SK-N-SH (cell line): Measurements from ENCODE around the gene PRR15. TPM values are rescaled to one million over a fixed set of nuclear protein-coding genes. Genes with fewer than 3 reads are reported as not detected.
A peak's percentile ranks its signal among the peaks of the same experiment; 100 is the strongest.

Experiments used
- CTCF ChIA-PET: fragments of 300-600, 350-600 bp; formaldehyde crosslinking; extraction: SDS; loops from one replicate; lab custom pipeline; 2021; lab: Yijun Ruan, JAX
- POLR2A ChIA-PET: fragments of 350-600 bp; sonication (Branson Sonifier 250); formaldehyde crosslinking; extraction: SDS; loops from one replicate; lab custom pipeline; 2020; ENCODE audit warnings: antibody characterized with exemption, inconsistent platforms; lab: Yijun Ruan, JAX
- DNase-seq: peaks from one replicate; pipeline ENCODE4 v3.0.0; 2012
- H2AFZ ChIP-seq: fragments of 200-600 bp; sonication (generic); 2 replicates; pipeline ENCODE4 v1.8.1; 2016; ENCODE audit warnings: antibody characterized with exemption, mild to moderate bottlenecking, low read depth
- H3F3A ChIP-seq: fragments of 200-600 bp; sonication (generic); replicated peaks from 2 replicates; pipeline ENCODE3; 2016; ENCODE audit warnings: antibody characterized with exemption, mild to moderate bottlenecking; ENCODE audit not compliant: insufficient read depth
- H3K27ac ChIP-seq, 2 experiments: fragments of 200-500 bp in 1 of 2; fragments of 200-600 bp in 1 of 2; sonication (Bioruptor generic) in 1 of 2; sonication (generic), shearing (Covaris generic) in 1 of 2; 2 replicates each; pipeline versions ENCODE4 v1.5.1 to v1.6.1; 2014 to 2016; ENCODE audit warnings: low read depth in 2 of 2, inconsistent platforms in 1 of 2, low read length in 1 of 2, mild to moderate bottlenecking in 1 of 2, mixed read lengths in 1 of 2
- H3K27me3 ChIP-seq: fragments of 200-600 bp; sonication (generic), shearing (Covaris generic); 2 replicates; pipeline ENCODE4 v1.6.1; 2016; ENCODE audit warnings: mixed run types; ENCODE audit not compliant: insufficient read depth
- H3K36me3 ChIP-seq, 2 experiments: fragments of 200-500 bp in 1 of 2; fragments of 200-600 bp in 1 of 2; sonication (Bioruptor generic) in 1 of 2; sonication (generic) in 1 of 2; replicated peaks in 1 of 2; 2 replicates each; pipeline versions ENCODE3 to v1.5.1; 2014 to 2016; ENCODE audit warnings: low read length in 1 of 2, mild to moderate bottlenecking in 1 of 2; ENCODE audit not compliant: insufficient read depth in 2 of 2, control insufficient read depth in 1 of 2
- H3K4me1 ChIP-seq, 2 experiments: fragments of 200-500 bp in 1 of 2; fragments of 200-600 bp in 1 of 2; sonication (Bioruptor generic) in 1 of 2; sonication (generic), shearing (Covaris generic) in 1 of 2; 2 replicates each; pipeline versions ENCODE4 v1.5.1 to v1.6.1; 2014 to 2016; ENCODE audit warnings: low read depth in 1 of 2, low read length in 1 of 2, mixed run types in 1 of 2; ENCODE audit not compliant: insufficient read depth in 2 of 2, control insufficient read depth in 1 of 2
- H3K4me2 ChIP-seq: fragments of 200-600 bp; sonication (generic), shearing (Covaris generic); 2 replicates; pipeline ENCODE4 v1.6.1; 2017; ENCODE audit warnings: mixed run types
- H3K4me3 ChIP-seq, 2 experiments: fragments of 200-500 bp in 1 of 2; fragments of 200-600 bp in 1 of 2; sonication (Bioruptor generic) in 1 of 2; sonication (generic), shearing (Covaris generic) in 1 of 2; 2 replicates each; pipeline versions ENCODE4 v1.5.1 to v1.8.1; 2014 to 2016; ENCODE audit warnings: low read depth in 2 of 2, inconsistent platforms in 1 of 2, low read length in 1 of 2, mild to moderate bottlenecking in 1 of 2, mixed read lengths in 1 of 2, moderate library complexity in 1 of 2
- H3K79me2 ChIP-seq: fragments of 200-600 bp; sonication (generic); 2 replicates; pipeline ENCODE4 v1.8.1; 2017; ENCODE audit warnings: mild to moderate bottlenecking; ENCODE audit not compliant: insufficient read depth
- H3K9ac ChIP-seq: fragments of 200-600 bp; sonication (generic); 2 replicates; pipeline ENCODE4 v1.6.1; 2017; ENCODE audit warnings: mixed run types
- H3K9me2 ChIP-seq: fragments of 200-600 bp; sonication (generic); 2 replicates; pipeline ENCODE4 v1.6.1; 2017; ENCODE audit warnings: mixed run types
- H3K9me3 ChIP-seq: fragments of 200-600 bp; sonication (generic); 2 replicates; pipeline ENCODE4 v1.6.1; 2017; ENCODE audit warnings: mixed run types, mild to moderate bottlenecking, moderate library complexity
- H4K20me1 ChIP-seq: fragments of 200-600 bp; sonication (generic); 2 replicates; pipeline ENCODE4 v1.6.1; 2017; ENCODE audit warnings: mild to moderate bottlenecking, mixed run types; ENCODE audit not compliant: insufficient read depth
- CHD2 ChIP-seq: fragments of 150-350 bp; IDR thresholded peaks from 2 replicates; pipeline ENCODE4 v1.6.1; 2018; ENCODE audit warnings: low read length; ENCODE audit not compliant: partially characterized antibody
- CTCF ChIP-seq: fragments of 200-600 bp; sonication (generic); IDR thresholded peaks from 2 replicates; pipeline ENCODE4 v1.6.1; 2017; ENCODE audit warnings: antibody characterized with exemption, mild to moderate bottlenecking, moderate library complexity
- ELF1 ChIP-seq: IDR thresholded peaks from 2 replicates; pipeline ENCODE4 v1.4.0; 2012
- EP300 ChIP-seq, 2 experiments: IDR thresholded peaks; 2 replicates each; pipeline versions ENCODE4 v1.4.0 to v1.6.1; 2012; ENCODE audit warnings: borderline replicate concordance in 1 of 2, low read depth in 1 of 2, low read length in 1 of 2
- FOSL2 ChIP-seq: IDR thresholded peaks from 2 replicates; pipeline ENCODE4 v1.4.0; 2012; ENCODE audit warnings: low read depth, mild to moderate bottlenecking, moderate library complexity, borderline replicate concordance
- MEF2A ChIP-seq: IDR thresholded peaks from 2 replicates; pipeline ENCODE4 v1.4.0; 2012; ENCODE audit warnings: low read depth, borderline replicate concordance
- MXI1 ChIP-seq: IDR thresholded peaks from 2 replicates; pipeline ENCODE4 v1.6.1; 2012; ENCODE audit warnings: mild to moderate bottlenecking, low read depth, low read length, improper control_type of control experiment
- NRF1 ChIP-seq: IDR thresholded peaks from 2 replicates; pipeline ENCODE4 v1.6.1; 2012; ENCODE audit warnings: low read depth, mild to moderate bottlenecking, low read length
- POLR2AphosphoS5 ChIP-seq: IDR thresholded peaks from 2 replicates; pipeline ENCODE4 v1.6.1; 2012; ENCODE audit warnings: low read depth, low read length
- RCOR1 ChIP-seq: fragments of 150-350 bp; IDR thresholded peaks from 2 replicates; pipeline ENCODE4 v1.6.1; 2017; ENCODE audit warnings: antibody characterized with exemption, low read length
- RXRA ChIP-seq: IDR thresholded peaks from 2 replicates; pipeline ENCODE4 v1.4.0; 2012; ENCODE audit warnings: low read depth, mild to moderate bottlenecking, borderline replicate concordance
- SMC3 ChIP-seq: IDR thresholded peaks from 2 replicates; pipeline ENCODE4 v1.6.1; 2012; ENCODE audit warnings: low read depth, low read length, improper control_type of control experiment
- TCF12 ChIP-seq: IDR thresholded peaks from 2 replicates; pipeline ENCODE4 v1.4.0; 2012
- YY1 ChIP-seq: IDR thresholded peaks from 2 replicates; pipeline ENCODE4 v1.4.0; 2012; ENCODE audit warnings: low read depth, mild to moderate bottlenecking
- WGBS: methylation state at CpG from one replicate; pipeline ENCODE4 v1.1.6; 2017; ENCODE audit warnings: low lambda C conversion rate; 5-methylcytosine and 5-hydroxymethylcytosine counted together
- polyA plus RNA-seq, 3 experiments: library from polyadenylated mRNA; depleted of rRNA; stranded (reverse); fragments of >200 nt; gene quantifications; 2 replicates each; pipeline ENCODE4 v1.2.3, GENCODE V29; 2012
- TF ChIP-seq, protein P1 (sequence below): IDR thresholded peaks from 2 replicates; pipeline ENCODE4 v1.4.0; 2012; ENCODE audit warnings: low read depth
- TF ChIP-seq, protein P2 (sequence below): IDR thresholded peaks from 2 replicates; pipeline ENCODE4 v1.4.0; 2012; ENCODE audit warnings: low read depth, borderline replicate concordance
- TF ChIP-seq, protein P3 (sequence below): IDR thresholded peaks from 2 replicates; pipeline ENCODE4; 2012

The PRR15 gene, protein sequence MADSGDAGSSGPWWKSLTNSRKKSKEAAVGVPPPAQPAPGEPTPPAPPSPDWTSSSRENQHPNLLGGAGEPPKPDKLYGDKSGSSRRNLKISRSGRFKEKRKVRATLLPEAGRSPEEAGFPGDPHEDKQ
- 0.36 and 0.49 TPM in 2 replicates for polyA plus RNA-seq (2012; rRNA removed)
- 0.39 and 0.60 TPM in 2 replicates for polyA plus RNA-seq (2012; cell fraction: cytosol; rRNA removed)
- polyA plus RNA-seq (2012; cell fraction: nucleus; rRNA removed), result 0.41 and 0.58 TPM in 2 replicates

- Histone ChIP-seq H3K9me3 (no peaks in the 10 kb centered on the region), H3K79me2 (no peaks in the 10 kb centered on the region), H3K4me1 (peaks cover 0 to 38% of the 10 kb centered on the region in 2 experiments; a peak in 1 of 4 replicates), H2AFZ (peak within 1 kb of the TSS; percentile 84), H3K9me2 (no peaks in the 10 kb centered on the region), H3F3A (no peaks in the 10 kb centered on the region), H3K9ac (no peak within 1 kb of the TSS), H3K27me3 (peaks cover 32% of the 10 kb centered on the region), H3K36me3 (no peaks in the 10 kb centered on the region), H3K4me3 (peak within 1 kb of the TSS; percentile 62 to 70), H3K27ac (peak within 1 kb of the TSS in 1 of 2 experiments; percentile 74; a peak in 2 of 4 replicates), H4K20me1 (no peaks in the 10 kb centered on the region), H3K4me2 (peak within 1 kb of the TSS; percentile 92)
- TF ChIP-seq CTCF (peak; percentile 8; the same call in 1 of the 2 replicates), FOSL2 (no peak), EP300 (IDR thresholded peaks at IDR 0.05; ENCODE audit: borderline replicate concordance in 1 of 2, low read depth in 1 of 2, low read length in 1 of 2) (no peak), POLR2AphosphoS5 (no peak), YY1 (no peak), NRF1 (0 out of 2 replicates have a peak, but pooled peaks have one; percentile 10)
- TF ChIP-seq, protein P1, sequence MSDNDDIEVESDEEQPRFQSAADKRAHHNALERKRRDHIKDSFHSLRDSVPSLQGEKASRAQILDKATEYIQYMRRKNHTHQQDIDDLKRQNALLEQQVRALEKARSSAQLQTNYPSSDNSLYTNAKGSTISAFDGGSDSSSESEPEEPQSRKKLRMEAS, result no peak
- DNase-seq, result peak; percentile 80
- WGBS, result 11% methylated on average over 40 of the region's 72 CpGs
- POLR2A ChIA-PET, result no interaction called here
- CTCF ChIA-PET, result interaction anchor here (1.0 to 1.3 kb wide), 3 partner anchors 10 to 25 kb away, joined by 3 read pairs; no protein-coding TSS in a partner anchor
Observed at GRCh38 chr7:29563590-29564495, at the start of gene PRR15. Gene PRR15, plus strand, starts transcription at chr7:29563835. Its CDS starts 2,495 bp downstream, at chr7:29566330.

GRCh38 chr7:29516491-29516890, 47.1 kb upstream of the PRR15 start:
- Histone ChIP-seq H2AFZ (no peak overlapping the region), H3K4me3 (no peak overlapping the region), H3K9me3 (no peaks in the 10 kb centered on the region), H3F3A (no peaks in the 10 kb centered on the region), H3K4me1 (no peaks in the 10 kb centered on the region), H3K4me2 (no peak overlapping the region), H3K79me2 (no peaks in the 10 kb centered on the region), H3K36me3 (no peaks in the 10 kb centered on the region), H3K9ac (no peak overlapping the region), H4K20me1 (no peaks in the 10 kb centered on the region), H3K27ac (no peak overlapping the region), H3K27me3 (no peaks in the 10 kb centered on the region), H3K9me2 (no peaks in the 10 kb centered on the region)
- no peak for DNase-seq
- CTCF ChIA-PET, result interaction anchor here (0.7 to 1.1 kb wide), 3 partner anchors 10 to 72 kb away, joined by 3 read pairs; no protein-coding TSS in a partner anchor
- WGBS, result 87% methylated on average over 2 of the region's 2 CpGs
- POLR2A ChIA-PET, result no interaction called here
- TF ChIP-seq NRF1, result no peak
- no peak for TF ChIP-seq SMC3
- no peak for TF ChIP-seq RXRA
- TF ChIP-seq FOSL2, result no peak
- TF ChIP-seq TCF12, result no peak
- no peak for TF ChIP-seq CTCF
- TF ChIP-seq, protein P2, sequence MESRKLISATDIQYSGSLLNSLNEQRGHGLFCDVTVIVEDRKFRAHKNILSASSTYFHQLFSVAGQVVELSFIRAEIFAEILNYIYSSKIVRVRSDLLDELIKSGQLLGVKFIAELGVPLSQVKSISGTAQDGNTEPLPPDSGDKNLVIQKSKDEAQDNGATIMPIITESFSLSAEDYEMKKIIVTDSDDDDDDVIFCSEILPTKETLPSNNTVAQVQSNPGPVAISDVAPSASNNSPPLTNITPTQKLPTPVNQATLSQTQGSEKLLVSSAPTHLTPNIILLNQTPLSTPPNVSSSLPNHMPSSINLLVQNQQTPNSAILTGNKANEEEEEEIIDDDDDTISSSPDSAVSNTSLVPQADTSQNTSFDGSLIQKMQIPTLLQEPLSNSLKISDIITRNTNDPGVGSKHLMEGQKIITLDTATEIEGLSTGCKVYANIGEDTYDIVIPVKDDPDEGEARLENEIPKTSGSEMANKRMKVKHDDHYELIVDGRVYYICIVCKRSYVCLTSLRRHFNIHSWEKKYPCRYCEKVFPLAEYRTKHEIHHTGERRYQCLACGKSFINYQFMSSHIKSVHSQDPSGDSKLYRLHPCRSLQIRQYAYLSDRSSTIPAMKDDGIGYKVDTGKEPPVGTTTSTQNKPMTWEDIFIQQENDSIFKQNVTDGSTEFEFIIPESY, result no peak
- no peak for TF ChIP-seq EP300 (IDR thresholded peaks at IDR 0.05; ENCODE audit: borderline replicate concordance in 1 of 2, low read depth in 1 of 2, low read length in 1 of 2)
- TF ChIP-seq, protein P3, sequence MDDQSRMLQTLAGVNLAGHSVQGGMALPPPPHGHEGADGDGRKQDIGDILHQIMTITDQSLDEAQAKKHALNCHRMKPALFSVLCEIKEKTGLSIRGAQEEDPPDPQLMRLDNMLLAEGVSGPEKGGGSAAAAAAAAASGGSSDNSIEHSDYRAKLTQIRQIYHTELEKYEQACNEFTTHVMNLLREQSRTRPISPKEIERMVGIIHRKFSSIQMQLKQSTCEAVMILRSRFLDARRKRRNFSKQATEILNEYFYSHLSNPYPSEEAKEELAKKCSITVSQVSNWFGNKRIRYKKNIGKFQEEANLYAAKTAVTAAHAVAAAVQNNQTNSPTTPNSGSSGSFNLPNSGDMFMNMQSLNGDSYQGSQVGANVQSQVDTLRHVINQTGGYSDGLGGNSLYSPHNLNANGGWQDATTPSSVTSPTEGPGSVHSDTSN, result no peak
- TF ChIP-seq POLR2AphosphoS5, result no peak
- TF ChIP-seq ELF1, result no peak
- TF ChIP-seq CHD2, result no peak
- TF ChIP-seq MEF2A, result no peak
- no peak for TF ChIP-seq MXI1
- no peak for TF ChIP-seq RCOR1
